Thymus (tissue), 11 donors: ENCODE measurements around the gene TXNDC17. TPM values are rescaled to one million over a fixed set of nuclear protein-coding genes. Genes with fewer than 3 reads are reported as not detected.

ENCODE experiments used
- DNase-seq, 9 donors: peaks; one replicate each; pipeline ENCODE4 v3.0.0-alpha.2; 2013; ENCODE audit warnings: low spot score in 9 of 9, low read depth in 6 of 9, missing footprints in 1 of 9
- H3K27ac ChIP-seq, 2 donors: one replicate each; pipeline ENCODE4 v1.5.1; 2013; ENCODE audit warnings: control low read depth in 1 of 2, low read depth in 1 of 2, low read length in 1 of 2, mild to moderate bottlenecking in 1 of 2, moderate library complexity in 1 of 2
- H3K27me3 ChIP-seq, 2 donors: one replicate each; pipeline ENCODE4 v1.5.1; 2013; ENCODE audit warnings: low read length in 1 of 2; ENCODE audit not compliant: control insufficient read depth in 2 of 2, insufficient read depth in 1 of 2
- H3K36me3 ChIP-seq, 2 donors: one replicate each; pipeline ENCODE4 v1.5.1; 2013; ENCODE audit warnings: low read length in 1 of 2, mild to moderate bottlenecking in 1 of 2, moderate library complexity in 1 of 2; ENCODE audit not compliant: control insufficient read depth in 2 of 2, insufficient read depth in 2 of 2
- H3K4me1 ChIP-seq, 2 donors: one replicate each; pipeline ENCODE4 v1.5.1; 2013; ENCODE audit warnings: low read length in 2 of 2; ENCODE audit not compliant: control insufficient read depth in 2 of 2, insufficient read depth in 2 of 2
- H3K4me3 ChIP-seq, 2 donors: one replicate each; pipeline ENCODE4 v1.5.1; 2013; ENCODE audit warnings: low read length in 2 of 2, control low read depth in 1 of 2, mild to moderate bottlenecking in 1 of 2
- H3K9me3 ChIP-seq, 2 donors: one replicate each; pipeline ENCODE4 v1.5.1; 2013; ENCODE audit warnings: low read length in 1 of 2, mild to moderate bottlenecking in 1 of 2; ENCODE audit not compliant: control insufficient read depth in 2 of 2, insufficient read depth in 1 of 2
- WGBS: extraction: QIAGEN DNeasy Blood & Tissue Kit; methylation state at CpG from one replicate; pipeline ENCODE4 v1.1.7; 2013; 5-methylcytosine and 5-hydroxymethylcytosine counted together
- polyA plus RNA-seq: library from polyadenylated mRNA; stranded (reverse); fragments of 200-250 nt; gene quantifications from one replicate; pipeline ENCODE4 v1.2.3, GENCODE V29; 2013
- total RNA-seq: library from RNA; stranded (reverse); fragments of 120-200 nt; gene quantifications from one replicate; pipeline ENCODE4 v1.2.4, GENCODE V29; 2013
- donor health status: healthy.

TXNDC17 gene
- total and polyA plus RNA-seq, 2 donors = 117 to 127 TPM

- 93% methylated on average over 7 of the region's 7 CpGs for WGBS
- H3K36me3 ChIP-seq = no peaks in the 10 kb centered on the region
- no peak for DNase-seq
- no peaks in the 10 kb centered on the region for H3K4me1 ChIP-seq
- no peak overlapping the region for H3K27ac ChIP-seq
- H3K9me3 ChIP-seq = no peaks in the 10 kb centered on the region
- H3K4me3 ChIP-seq = no peak overlapping the region
- peaks cover 2 to 23% of the 10 kb centered on the region in 2 donors for H3K27me3 ChIP-seq
Measured at GRCh38 chr17:6671431-6671830, 30.6 kb downstream of the TXNDC17 start.

GRCh38 chr17:6674586-6674985 lies 33.7 kb downstream of the TXNDC17 start:
- no peak for DNase-seq
- WGBS = 96% methylated on average over 13 of the region's 13 CpGs

GRCh38 chr17:6675201-6675825 lies 34.5 kb downstream of the TXNDC17 start:
- DNase-seq = no peak
- Histone ChIP-seq H3K27me3 (peaks cover 2 to 30% of the 10 kb centered on the region in 2 donors), H3K4me3 (no peak overlapping the region), H3K36me3 (no peaks in the 10 kb centered on the region), H3K9me3 (no peaks in the 10 kb centered on the region), H3K4me1 (peaks cover 0 to 5% of the 10 kb centered on the region in 2 donors), H3K27ac (no peak overlapping the region)
- WGBS = 85% methylated on average over 11 of the region's 11 CpGs

More at GRCh38 chr17:6674586-6674985, 33.7 kb downstream of the TXNDC17 start:
- H3K4me3 ChIP-seq = no peak overlapping the region
- H3K36me3 ChIP-seq = no peaks in the 10 kb centered on the region
- H3K4me1 ChIP-seq = peaks cover 0 to 5% of the 10 kb centered on the region in 2 donors
- no peak overlapping the region for H3K27ac ChIP-seq
- H3K9me3 ChIP-seq = no peaks in the 10 kb centered on the region
- H3K27me3 ChIP-seq = peaks cover 2 to 34% of the 10 kb centered on the region in 2 donors

GRCh38 chr17:6676802-6677157 lies 35.9 kb downstream of the TXNDC17 start:
- H3K4me1 ChIP-seq = peaks cover 0 to 5% of the 10 kb centered on the region in 2 donors
- H3K9me3 ChIP-seq = no peaks in the 10 kb centered on the region
- H3K36me3 ChIP-seq = no peaks in the 10 kb centered on the region
- peaks cover 2 to 36% of the 10 kb centered on the region in 2 donors for H3K27me3 ChIP-seq
- no peak overlapping the region for H3K27ac ChIP-seq
- WGBS = 77% methylated on average over 6 of the region's 6 CpGs
- H3K4me3 ChIP-seq = no peak overlapping the region
- no peak for DNase-seq

- DNase-seq = no peak
- H3K4me1 ChIP-seq = peaks cover 0 to 5% of the 10 kb centered on the region in 2 donors
- no peaks in the 10 kb centered on the region for H3K9me3 ChIP-seq
- H3K4me3 ChIP-seq = no peak overlapping the region
- no peaks in the 10 kb centered on the region for H3K36me3 ChIP-seq
- 24% methylated on average over 16 of the region's 16 CpGs for WGBS
- H3K27ac ChIP-seq = no peak overlapping the region
- peaks cover 2 to 37% of the 10 kb centered on the region in 2 donors for H3K27me3 ChIP-seq
Measured at GRCh38 chr17:6677158-6677831, 36.4 kb downstream of the TXNDC17 start.

GRCh38 chr17:6677946-6678345 lies 37.1 kb downstream of the TXNDC17 start:
- Histone ChIP-seq H3K9me3 (no peaks in the 10 kb centered on the region), H3K4me1 (peaks cover 0 to 5% of the 10 kb centered on the region in 2 donors), H3K4me3 (no peak overlapping the region), H3K27me3 (peaks cover 2 to 40% of the 10 kb centered on the region in 2 donors), H3K36me3 (no peaks in the 10 kb centered on the region), H3K27ac (no peak overlapping the region)
- WGBS = 78% methylated on average over 7 of the region's 7 CpGs
- DNase-seq = no peak

- Histone ChIP-seq H3K27ac (no peak overlapping the region), H3K36me3 (no peaks in the 10 kb centered on the region), H3K9me3 (no peaks in the 10 kb centered on the region), H3K27me3 (peaks cover 2 to 43% of the 10 kb centered on the region in 2 donors), H3K4me1 (peaks cover 0 to 5% of the 10 kb centered on the region in 2 donors), H3K4me3 (no peak overlapping the region)
- WGBS = 89% methylated on average over 6 of the region's 6 CpGs
- DNase-seq = no peak
Measured at GRCh38 chr17:6679241-6679640, 38.4 kb downstream of the TXNDC17 start.

GRCh38 chr17:6681176-6681575 lies 40.3 kb downstream of the TXNDC17 start:
- no peaks in the 10 kb centered on the region for H3K9me3 ChIP-seq
- WGBS = 87% methylated on average over 4 of the region's 4 CpGs

GRCh38 chr17:6681671-6682070 lies 40.8 kb downstream of the TXNDC17 start:
- WGBS = 94% methylated on average over 5 of the region's 5 CpGs
- peaks cover 0 to 41% of the 10 kb centered on the region in 2 donors for H3K27me3 ChIP-seq
- no peak for DNase-seq

More at GRCh38 chr17:6681176-6681575, 40.3 kb downstream of the TXNDC17 start:
- Histone ChIP-seq H3K27me3 (peaks cover 2 to 46% of the 10 kb centered on the region in 2 donors), H3K4me3 (no peak overlapping the region), H3K27ac (no peak overlapping the region), H3K4me1 (peaks cover 0 to 5% of the 10 kb centered on the region in 2 donors), H3K36me3 (no peaks in the 10 kb centered on the region)
- no peak for DNase-seq

More at GRCh38 chr17:6681671-6682070, 40.8 kb downstream of the TXNDC17 start:
- Histone ChIP-seq H3K4me3 (no peak overlapping the region), H3K9me3 (no peaks in the 10 kb centered on the region), H3K36me3 (no peaks in the 10 kb centered on the region), H3K27ac (no peak overlapping the region), H3K4me1 (peaks cover 0 to 5% of the 10 kb centered on the region in 2 donors)
